Activated T-cell treated with anti-CD3 and anti-CD28 coated beads for 4 hours (primary cell): ENCODE results near the gene PLCL2.

Source experiments
- DNase-seq: peaks from one replicate; pipeline ENCODE4 v3.0.0-alpha.2; 2020

PLCL2 gene

DNA sequence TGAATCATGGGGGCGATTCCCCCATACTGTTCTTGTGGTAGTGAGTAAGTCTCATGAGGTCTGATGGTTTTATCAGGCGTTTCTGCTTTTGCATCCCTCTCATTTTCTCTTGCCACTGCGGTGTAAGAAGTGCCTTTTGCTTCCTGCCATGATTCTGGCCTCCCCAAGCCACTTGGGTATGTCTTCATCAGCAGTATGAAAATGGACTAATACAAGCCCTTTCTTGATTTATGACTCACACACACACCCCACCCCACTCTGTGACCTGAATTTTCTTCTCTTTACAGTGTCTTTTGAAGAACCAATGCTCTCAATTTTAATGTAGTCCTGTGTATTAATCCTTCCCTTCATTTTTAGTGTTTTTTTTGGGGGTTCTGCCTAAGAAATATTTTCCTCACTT, 244.8 kb downstream of the PLCL2 start:
- DNase-seq: no peak

DNA sequence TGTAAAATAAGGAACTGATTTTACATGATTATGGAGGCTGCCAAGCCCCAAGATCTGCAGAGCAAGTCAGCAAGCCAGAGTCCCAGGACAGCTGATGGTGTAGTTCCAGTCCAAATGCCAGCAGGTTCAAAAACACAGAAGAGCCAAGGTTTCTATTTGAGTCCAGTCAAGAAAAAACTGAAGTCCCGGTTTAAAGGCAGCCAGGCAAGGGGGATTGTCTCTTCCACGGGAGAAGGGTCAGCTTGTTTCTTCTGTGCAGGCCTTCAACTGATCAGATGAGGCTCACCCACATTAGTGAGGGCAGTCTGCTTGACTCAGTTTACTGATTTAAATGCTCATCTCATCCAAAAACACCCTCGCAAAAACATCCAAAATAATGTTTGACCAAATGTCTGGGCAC, 246.2 kb downstream of the PLCL2 start:
- DNase-seq: no peak

DNA sequence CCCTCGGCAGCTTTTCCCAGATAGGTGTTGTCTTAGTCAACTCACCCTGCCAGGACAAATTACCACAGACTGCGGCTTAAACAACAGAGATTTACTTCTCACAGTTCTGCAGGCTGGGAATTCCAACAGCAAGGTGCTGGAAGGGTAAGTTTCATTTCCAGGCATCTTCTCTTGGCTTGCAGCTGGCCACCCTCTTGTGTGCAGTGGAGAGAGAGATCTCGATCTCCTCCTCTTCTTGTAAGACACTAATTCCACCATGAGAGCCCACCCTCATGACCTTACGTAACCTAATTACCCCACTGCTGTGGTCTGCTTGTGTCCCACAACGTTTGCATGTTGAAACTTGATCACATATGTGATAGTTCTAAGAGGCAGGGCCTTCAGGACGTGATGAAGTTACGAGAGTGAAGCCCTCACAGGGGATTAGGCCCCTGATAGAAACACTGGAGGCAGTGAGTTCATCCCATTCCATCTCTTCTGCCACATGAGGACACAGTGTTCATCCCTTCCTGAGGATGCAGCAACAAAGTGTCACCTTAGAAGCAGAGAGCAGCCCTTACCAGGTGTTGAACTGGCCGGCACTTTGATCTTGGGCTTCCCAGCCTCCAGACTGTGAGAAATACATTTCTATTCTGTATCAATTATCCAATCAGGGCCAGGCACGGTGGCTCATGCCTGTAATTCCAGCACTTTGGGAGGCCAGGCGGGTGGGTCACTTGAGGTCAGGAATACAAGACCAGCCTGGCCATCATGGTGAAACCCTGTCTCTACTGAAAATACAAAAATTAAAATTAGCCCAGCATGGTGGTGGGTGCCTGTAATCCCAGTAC, 247.7 kb downstream of the PLCL2 start:
- DNase-seq: no peak

DNA sequence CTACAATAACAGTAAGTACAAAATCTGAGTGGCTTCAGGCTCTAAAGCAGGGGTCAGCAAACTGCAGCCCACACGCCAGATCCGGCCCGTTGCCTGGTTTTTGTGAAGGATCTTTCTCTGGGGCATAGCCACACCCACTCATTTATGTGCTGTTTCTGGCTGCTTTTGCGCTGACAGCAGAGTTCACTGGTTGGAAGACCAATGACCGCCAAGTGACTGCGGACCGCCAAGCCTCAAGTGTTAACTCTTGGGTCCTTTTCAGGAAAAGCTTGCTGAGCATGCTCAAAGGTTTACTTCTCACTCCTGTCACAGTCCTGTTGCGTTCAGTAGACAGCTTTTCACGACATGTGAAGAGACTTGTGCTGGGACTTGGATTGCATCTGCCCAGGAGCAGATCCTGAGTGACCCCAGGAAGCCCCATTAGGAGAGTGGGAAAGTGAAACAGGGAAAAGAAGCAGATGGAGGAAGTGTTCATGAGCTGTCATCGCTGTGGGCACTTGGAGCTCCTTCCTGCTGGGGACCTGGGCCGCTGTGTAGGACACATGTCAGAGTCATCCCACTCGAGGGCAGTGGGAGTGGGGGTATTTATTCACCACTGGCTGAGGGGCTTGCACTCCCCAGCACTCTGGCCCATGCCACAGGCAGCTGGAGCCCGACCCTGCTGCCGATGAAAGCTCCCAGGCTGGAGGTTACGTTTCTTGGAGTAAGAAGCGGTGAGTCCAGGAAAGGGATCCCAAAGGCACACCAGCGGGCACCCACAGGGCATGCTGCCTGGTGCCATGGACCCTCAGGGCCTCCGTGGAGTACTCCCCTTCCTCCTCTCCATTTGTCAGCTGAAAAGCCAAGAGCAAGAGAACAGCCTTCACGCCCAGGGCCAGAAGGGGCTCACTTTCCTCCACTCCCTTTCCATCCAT, 249.1 kb downstream of the PLCL2 start:
- no peak for DNase-seq

DNA sequence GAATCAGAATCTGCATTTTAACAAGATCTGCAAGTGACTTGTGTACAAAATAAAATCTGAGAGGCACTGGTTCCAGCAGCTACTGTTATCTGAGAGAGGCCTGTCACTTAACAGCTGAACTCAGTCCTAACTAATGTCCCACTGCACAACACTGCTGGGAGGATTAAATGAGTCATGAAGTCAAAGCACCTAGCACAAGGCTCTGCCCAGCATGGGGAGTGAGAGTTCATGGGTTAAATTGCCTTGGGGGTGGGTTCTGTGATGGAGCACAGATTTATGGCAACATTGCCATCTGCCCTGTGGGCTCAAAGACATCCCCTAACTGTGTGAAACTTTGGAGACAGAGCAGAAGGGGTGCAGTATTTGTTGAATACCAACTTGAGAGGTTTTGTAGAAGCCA, 250.9 kb downstream of the PLCL2 start:
- no peak for DNase-seq

DNA sequence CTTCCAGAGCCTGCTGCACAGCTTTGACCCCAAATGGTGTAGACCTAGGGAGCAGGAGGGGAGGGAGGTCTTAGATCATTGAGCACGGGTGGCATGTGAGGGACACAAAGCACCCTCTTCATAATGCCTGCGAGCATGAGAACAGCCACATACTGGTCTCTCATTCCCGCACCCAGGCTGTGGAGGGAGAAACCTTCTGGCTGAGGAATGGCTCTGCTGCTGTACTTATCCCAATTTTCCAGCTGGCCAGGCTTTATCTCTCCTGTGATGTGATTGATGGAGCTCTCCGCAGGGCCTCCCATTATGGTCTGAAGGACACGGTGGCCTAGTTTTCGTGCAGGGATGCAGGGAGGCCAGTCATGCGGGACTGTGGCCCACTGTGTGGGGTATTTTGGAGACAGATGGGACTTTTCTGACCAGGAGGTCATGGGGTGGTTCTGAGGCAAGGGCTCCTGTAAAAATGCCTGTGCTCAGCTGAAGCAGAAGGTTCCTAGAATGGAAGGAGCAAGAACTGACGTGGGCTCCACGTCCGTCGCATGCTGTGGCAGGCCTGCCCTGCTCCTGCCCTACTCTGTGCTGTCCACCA, 251.5 kb downstream of the PLCL2 start:
- no peak for DNase-seq

DNA sequence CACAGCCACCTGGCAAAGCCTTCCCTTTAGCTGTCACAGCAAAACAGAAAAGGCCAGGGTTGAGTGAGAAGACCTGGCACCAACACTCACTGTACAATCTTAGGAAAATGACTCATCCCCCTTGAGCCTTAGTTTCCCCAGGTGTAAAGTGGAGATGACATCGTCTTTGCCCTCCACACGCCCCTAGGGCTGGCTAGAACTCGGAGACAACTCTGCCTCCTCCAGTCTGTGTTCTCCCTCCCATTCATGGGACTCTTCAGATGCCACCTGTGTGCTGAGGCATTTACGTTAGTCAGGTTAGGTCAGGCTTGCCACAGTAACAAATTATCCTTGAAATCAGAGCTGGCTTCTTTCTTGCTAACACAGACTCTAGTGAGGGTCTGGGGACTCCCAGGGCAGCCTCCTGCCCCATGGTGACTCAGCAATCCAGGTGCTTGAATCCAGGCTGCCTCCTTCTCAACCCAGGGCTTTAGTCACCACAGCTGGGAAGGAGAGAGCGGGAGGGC, 252.6 kb downstream of the PLCL2 start:
- DNase-seq: no peak

DNA sequence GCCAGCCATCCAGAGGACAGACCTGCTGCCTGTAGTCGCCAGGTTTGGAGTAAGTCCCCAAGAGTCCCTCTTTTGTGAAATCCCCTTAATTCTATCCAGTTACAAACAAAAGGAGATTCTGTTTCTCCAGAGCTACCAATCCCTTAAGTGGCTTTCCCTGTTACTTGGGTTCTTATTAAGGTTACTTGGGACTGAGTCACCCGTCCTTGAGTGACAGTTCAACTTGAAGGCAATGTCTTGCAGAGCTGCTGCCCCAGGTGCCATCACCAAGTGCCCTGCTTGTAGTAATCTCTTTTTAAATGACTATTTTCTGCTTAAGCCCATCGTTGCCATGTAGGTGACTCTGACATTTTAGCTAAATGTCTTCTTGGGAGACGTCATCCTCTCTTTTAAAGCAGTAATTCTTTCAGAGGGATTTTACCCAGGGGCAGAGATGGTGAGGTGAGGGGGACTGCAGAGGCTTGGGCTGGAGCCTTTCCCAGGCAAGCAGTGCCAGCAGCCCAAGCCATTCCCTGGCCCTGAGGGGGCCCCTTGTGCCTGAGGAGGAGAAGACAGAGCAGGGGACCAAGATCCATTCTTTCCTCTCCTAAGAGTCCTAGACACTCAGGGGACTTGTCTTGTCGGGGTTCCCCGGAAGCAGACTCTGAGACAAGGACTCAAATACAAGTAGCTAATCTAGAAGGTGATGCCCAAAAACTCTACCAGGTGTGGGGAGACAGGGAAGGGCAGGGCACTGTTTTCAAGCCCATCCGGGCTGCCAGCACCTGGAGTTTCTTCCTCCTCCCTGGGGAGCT, 253.7 kb downstream of the PLCL2 start:
- no peak for DNase-seq
